Measurements from ENCODE around the gene PDE8A.

DNA sequence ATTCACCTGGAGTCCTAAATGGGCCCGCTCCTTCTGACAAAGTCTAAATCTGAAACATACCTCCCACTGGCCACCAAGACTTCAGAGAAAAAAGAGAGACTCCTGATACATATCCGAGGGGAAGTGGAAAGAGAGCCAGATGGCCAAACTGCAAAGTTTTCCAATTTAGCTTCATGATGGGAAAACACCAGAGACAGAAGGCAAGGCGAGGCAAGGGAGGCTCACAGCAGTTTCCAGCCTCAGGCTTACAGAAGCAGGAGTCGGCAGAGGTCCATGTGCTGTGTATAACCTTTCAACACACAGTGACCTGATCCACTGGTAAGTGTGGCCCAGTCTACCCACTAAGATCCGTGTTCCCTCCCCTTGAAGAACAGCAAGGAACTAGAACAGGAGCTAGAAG lies 29.9 kb upstream of the PDE8A start:
- TF ChIP-seq NBN (IDR thresholded peaks at IDR 0.05): no peak
- TF ChIP-seq, protein P1, sequence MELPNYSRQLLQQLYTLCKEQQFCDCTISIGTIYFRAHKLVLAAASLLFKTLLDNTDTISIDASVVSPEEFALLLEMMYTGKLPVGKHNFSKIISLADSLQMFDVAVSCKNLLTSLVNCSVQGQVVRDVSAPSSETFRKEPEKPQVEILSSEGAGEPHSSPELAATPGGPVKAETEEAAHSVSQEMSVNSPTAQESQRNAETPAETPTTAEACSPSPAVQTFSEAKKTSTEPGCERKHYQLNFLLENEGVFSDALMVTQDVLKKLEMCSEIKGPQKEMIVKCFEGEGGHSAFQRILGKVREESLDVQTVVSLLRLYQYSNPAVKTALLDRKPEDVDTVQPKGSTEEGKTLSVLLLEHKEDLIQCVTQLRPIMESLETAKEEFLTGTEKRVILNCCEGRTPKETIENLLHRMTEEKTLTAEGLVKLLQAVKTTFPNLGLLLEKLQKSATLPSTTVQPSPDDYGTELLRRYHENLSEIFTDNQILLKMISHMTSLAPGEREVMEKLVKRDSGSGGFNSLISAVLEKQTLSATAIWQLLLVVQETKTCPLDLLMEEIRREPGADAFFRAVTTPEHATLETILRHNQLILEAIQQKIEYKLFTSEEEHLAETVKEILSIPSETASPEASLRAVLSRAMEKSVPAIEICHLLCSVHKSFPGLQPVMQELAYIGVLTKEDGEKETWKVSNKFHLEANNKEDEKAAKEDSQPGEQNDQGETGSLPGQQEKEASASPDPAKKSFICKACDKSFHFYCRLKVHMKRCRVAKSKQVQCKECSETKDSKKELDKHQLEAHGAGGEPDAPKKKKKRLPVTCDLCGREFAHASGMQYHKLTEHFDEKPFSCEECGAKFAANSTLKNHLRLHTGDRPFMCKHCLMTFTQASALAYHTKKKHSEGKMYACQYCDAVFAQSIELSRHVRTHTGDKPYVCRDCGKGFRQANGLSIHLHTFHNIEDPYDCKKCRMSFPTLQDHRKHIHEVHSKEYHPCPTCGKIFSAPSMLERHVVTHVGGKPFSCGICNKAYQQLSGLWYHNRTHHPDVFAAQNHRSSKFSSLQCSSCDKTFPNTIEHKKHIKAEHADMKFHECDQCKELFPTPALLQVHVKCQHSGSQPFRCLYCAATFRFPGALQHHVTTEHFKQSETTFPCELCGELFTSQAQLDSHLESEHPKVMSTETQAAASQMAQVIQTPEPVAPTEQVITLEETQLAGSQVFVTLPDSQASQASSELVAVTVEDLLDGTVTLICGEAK (IDR thresholded peaks at IDR 0.05; ENCODE audit: borderline replicate concordance): no peak
- TF ChIP-seq TBL1XR1 (IDR thresholded peaks at IDR 0.05; ENCODE audit: low read depth, low read length): no peak
- TF ChIP-seq, protein P2, sequence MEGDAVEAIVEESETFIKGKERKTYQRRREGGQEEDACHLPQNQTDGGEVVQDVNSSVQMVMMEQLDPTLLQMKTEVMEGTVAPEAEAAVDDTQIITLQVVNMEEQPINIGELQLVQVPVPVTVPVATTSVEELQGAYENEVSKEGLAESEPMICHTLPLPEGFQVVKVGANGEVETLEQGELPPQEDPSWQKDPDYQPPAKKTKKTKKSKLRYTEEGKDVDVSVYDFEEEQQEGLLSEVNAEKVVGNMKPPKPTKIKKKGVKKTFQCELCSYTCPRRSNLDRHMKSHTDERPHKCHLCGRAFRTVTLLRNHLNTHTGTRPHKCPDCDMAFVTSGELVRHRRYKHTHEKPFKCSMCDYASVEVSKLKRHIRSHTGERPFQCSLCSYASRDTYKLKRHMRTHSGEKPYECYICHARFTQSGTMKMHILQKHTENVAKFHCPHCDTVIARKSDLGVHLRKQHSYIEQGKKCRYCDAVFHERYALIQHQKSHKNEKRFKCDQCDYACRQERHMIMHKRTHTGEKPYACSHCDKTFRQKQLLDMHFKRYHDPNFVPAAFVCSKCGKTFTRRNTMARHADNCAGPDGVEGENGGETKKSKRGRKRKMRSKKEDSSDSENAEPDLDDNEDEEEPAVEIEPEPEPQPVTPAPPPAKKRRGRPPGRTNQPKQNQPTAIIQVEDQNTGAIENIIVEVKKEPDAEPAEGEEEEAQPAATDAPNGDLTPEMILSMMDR (IDR thresholded peaks at IDR 0.05 in 2 of 3, conservative IDR thresholded peaks at IDR 0.05 in 1 of 3; ENCODE audit: control insufficient read depth in 2 of 3, extremely low read depth in 1 of 3, insufficient read depth in 1 of 3, low read depth in 3 of 3, low read length in 3 of 3): no peak
- TF ChIP-seq RFX5 (IDR thresholded peaks at IDR 0.05; ENCODE audit: low read depth, low read length): no peak
